Activated CD4-positive, alpha-beta T cell treated with anti-CD3 and anti-CD28 coated beads, Interleukin-2, Interleukin-4, amounts not matched to agents 100 ng/mL and 50 ng/mL, durations not matched to agents 16 hours and 8 hours (primary cell): Measurements from ENCODE around the gene SCIN.
A peak's percentile ranks its signal among the peaks of the same experiment; 100 is the strongest.
"Not testable (repeated sequence)": the region's sequence is repeated elsewhere in the genome, so short reads cannot be mapped to it uniquely, and the experiment has no call there.

Experiments used
- DNase-seq: peaks from one replicate; pipeline ENCODE4 v3.0.0-alpha.2; 2020; ENCODE audit warnings: low spot score

The SCIN gene

DNA sequence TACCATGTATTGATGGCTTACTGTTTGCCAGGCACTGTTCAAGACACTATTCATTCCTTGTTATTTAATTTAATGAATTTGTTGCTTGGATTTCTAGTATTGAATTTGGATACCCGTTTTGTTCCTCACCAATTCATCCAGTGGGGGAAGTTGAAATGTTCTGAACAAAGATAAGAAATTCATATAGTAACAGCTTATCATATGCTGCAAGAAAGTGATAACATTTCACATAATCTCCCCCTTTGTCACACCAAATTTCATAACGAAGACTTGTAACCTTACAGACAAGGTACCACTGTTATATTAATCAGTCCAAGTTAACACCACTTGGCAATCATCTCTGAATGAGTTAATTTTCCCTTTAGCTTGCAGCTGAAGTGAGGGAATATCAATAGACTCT is 42.1 kb downstream of the SCIN start:
- DNase-seq, result no peak

GRCh38 chr7:12619461-12620069 is 49.0 kb downstream of the SCIN start:
- no peak for DNase-seq

DNA sequence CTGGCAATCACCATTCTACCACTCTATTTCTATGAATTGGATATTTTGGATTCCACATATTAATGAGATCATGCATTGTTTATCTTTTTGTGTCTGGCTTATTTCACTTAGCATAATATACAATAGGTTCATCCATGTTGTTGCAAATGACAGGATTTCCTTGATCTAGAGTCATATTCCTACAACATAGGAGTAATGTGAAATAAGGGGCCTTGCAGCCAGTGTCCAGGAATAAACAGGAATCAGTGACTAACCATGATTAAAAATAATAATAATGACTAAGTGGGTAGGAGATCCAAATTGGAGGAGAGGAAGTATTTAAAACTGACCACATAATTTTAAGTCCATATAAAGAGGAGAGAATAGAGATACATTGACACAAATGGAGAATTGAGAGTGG is 49.9 kb downstream of the SCIN start:
- no peak for DNase-seq

- DNase-seq, result no peak
Measured at GRCh38 chr7:12623223-12623622, 52.7 kb downstream of the SCIN start.

DNA sequence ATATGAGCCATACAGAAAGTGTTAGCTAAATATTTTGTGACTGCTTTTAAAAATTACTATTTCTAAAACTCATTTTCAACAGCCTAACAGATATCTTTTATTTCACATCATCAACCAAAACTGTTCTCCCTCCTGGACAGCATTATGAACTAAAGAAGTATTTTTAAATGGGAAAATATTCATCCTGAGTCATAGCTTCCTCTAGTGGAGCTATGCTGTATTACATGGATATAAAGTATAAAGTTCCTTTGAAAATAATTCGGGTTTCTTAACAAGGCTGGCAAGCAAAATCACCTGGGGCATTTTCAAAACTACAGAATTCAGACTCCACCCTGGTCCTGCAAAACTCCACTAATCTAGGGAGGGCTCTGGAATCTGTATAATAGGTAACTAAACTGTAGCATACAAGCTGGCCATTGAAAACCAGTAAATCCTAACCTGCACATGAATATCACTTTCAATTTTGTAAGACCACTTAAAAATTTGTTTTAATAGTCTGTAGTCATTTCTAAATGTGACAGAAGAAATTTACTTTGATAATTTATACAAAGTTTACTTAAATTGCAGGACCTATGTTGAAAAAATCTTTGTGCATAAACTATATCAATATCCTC is 53.5 kb downstream of the SCIN start:
- no peak for DNase-seq

GRCh38 chr7:12625836-12626235 is 55.3 kb downstream of the SCIN start:
- no peak for DNase-seq

GRCh38 chr7:12629816-12630512 is 59.4 kb downstream of the SCIN start:
- no peak for DNase-seq

DNA sequence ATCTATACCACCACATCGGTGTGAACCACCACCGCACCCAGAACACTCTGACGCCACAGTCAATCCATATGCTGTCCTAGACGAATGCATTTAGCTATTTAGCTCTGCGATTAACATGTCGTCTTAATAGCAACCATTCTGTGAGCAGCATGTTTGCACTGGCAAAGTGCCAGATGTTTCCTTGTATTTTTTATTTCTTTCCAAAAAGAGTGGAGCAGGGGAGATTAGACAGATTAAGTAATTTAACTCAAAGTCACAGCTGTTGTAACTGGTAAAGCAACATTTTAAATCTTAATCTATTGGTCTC is 59.9 kb downstream of the SCIN start:
- no peak for DNase-seq

- DNase-seq, result no peak
Measured at GRCh38 chr7:12633582-12633981, 63.1 kb downstream of the SCIN start.

DNA sequence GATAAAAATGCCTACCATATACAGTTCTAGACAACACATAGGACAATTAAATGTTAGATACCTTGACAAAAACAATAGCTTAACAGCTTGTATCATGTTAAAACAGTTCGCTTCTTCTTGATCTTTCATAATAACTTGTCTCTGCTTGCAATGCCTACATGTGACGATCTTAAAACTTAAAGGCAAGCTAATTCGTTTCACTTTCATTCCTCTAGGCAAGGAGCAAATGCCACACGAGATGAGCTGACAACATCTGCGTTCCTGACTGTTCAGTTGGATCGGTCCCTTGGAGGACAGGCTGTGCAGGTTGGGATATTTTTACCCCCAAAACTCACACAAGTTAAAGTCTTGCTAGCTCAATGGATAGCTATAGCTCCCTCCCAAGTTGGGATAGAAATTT is 65.3 kb downstream of the SCIN start:
- DNase-seq, result peak; percentile 11

DNA sequence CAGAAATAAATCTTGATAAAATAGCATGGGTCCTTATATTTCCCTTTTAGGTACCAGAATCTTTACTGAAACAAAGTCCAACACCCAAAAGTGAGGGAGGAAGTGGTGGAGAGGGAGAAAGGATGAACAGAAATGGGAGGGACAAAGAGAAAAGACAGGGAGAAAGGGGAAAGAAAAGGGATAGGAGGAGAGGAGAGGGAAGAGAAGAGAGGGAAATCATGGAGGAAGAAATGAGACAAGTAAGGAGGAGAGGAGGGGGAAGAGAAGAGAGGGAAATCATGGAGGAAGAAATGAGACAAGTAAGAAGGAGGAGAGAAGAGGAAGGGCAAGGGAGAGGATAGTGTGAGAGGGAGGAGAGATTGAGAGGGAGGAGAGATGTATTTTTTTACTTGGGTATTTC is 66.8 kb downstream of the SCIN start:
- DNase-seq, result no peak

DNA sequence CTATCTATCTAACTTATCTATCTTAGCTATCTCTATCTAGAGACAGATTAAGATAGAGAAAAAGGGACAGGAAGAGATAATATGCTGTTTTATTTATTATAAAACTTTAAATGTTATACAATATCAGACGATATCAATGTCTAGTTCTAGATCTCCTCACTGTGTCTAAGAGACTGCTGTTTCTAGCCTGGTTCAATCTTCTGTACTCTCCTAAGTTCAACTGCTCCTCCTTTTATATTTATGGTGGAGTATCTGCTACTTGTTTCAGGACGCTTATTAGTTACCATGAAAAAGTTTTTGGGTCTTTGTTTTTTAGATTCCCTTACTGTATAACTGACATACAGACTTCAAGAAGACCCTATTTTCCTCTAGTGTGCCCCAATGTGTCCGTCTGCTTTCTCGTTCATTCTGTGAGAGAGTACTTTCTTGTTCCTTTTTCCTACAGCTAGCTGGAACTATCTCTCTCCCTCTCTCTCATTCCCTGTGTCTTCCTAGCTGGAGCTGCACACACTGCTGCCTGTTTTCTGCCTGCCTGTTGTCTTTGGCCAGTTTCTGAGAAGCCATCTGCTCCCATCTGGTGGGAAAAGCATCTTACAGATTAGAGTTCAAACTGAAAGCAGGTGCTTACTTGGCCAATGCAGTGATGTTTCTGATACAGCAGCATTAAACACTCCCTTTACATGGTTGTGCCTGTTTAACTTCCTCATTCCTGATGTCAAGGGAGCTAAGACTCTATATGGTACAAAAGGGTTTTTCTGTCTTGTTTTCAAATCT is 67.5 kb downstream of the SCIN start:
- DNase-seq, result no peak

GRCh38 chr7:12638851-12639456 is 68.4 kb downstream of the SCIN start:
- peak; percentile 58 for DNase-seq

GRCh38 chr7:12640299-12641096 is 70.0 kb downstream of the SCIN start:
- no peak for DNase-seq

- DNase-seq, result no peak
Measured at GRCh38 chr7:12641196-12641595, 70.7 kb downstream of the SCIN start.

GRCh38 chr7:12642508-12642907 is 72.0 kb downstream of the SCIN start:
- DNase-seq, result no peak

DNA sequence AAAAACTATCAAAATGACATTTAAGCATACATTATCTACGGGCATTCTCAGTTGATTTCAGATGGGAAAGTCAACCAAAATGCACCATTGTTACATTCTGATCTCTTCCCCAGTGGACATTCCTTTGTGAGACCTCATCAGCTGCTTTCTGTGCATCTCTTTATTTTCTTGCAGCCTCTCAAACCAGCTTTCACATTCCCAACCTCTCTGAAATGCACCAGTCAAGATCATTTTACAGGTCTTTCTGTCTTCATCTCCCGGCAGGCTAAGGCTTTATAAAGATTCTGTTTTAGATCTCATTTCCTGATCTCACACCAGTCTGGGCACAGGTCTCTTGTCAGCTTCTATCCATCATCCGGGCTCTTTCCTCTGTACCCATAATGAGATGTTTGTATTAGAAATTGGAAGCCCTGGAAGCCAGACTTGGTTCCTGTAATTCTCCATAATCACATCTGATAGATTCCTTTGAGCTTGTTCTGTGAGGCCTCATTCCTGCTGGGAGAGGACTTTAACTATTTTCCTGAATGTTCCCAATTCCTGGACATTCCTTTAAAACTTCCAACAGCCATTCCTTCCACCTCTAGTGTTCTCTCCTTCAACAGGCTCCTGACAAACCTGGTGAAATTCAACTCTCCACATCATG is 72.6 kb downstream of the SCIN start:
- no peak for DNase-seq

- no peak for DNase-seq
Measured at GRCh38 chr7:12643644-12644043, 73.1 kb downstream of the SCIN start.

GRCh38 chr7:12645212-12645611 is 74.7 kb downstream of the SCIN start:
- not testable (repeated sequence) for DNase-seq

DNA sequence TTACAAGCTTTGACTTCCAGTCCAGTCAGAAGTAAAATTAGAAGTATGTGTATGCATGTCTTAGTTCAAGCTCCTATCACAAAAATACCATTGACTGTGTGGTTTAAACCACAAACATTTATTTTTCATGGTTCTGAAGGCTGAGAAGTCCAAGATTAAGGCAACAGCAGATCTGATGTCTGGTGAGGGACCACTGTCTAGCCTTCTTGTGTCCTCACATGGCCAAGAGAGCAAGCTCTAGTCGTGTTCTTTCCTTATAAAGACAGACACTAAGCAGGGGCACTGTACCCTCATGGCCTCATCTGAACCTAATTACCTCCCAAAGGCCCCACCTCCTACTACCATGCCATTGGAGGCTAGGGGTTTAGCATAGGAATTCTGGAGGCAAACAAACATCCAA is 75.6 kb downstream of the SCIN start:
- DNase-seq, result no peak
